GM18499 (cell line): ENCODE data around the gene LAMA2.
"Not testable (repeated sequence)": the region's sequence is repeated elsewhere in the genome, so short reads cannot be mapped to it uniquely, and the experiment has no call there.

Source experiments
- ATAC-seq: cut with Tn5 transposase; IDR thresholded peaks from one replicate; pipeline ENCODE4 v1.9.1; 2021; ENCODE audit warnings: moderate number of reproducible peaks; ENCODE audit not compliant: insufficient read depth, unreplicated experiment

Gene LAMA2

GRCh38 chr6:129159242-129159641 is 276.3 kb downstream of the LAMA2 start:
- not testable (repeated sequence) for ATAC-seq

- no peak for ATAC-seq
Observed at GRCh38 chr6:129162605-129163004, 279.7 kb downstream of the LAMA2 start.

GRCh38 chr6:129163551-129163950 is 280.6 kb downstream of the LAMA2 start:
- no peak for ATAC-seq

GRCh38 chr6:129164032-129164431 is 281.1 kb downstream of the LAMA2 start:
- no peak for ATAC-seq

GRCh38 chr6:129172279-129172995 is 289.5 kb downstream of the LAMA2 start:
- not testable (repeated sequence) for ATAC-seq

GRCh38 chr6:129175066-129175465 is 292.1 kb downstream of the LAMA2 start:
- no peak for ATAC-seq

- no peak for ATAC-seq
Observed at GRCh38 chr6:129177801-129178200, 294.9 kb downstream of the LAMA2 start.

- no peak for ATAC-seq
Observed at GRCh38 chr6:129179283-129179682, 296.3 kb downstream of the LAMA2 start.

- no peak for ATAC-seq
Observed at GRCh38 chr6:129181001-129181400, 298.1 kb downstream of the LAMA2 start.

- no peak for ATAC-seq
Observed at GRCh38 chr6:129183187-129183591, 300.3 kb downstream of the LAMA2 start.

- ATAC-seq, result no peak
Observed at GRCh38 chr6:129183681-129184301, 300.9 kb downstream of the LAMA2 start.

- ATAC-seq, result no peak
Observed at GRCh38 chr6:129184324-129184723, 301.4 kb downstream of the LAMA2 start.

GRCh38 chr6:129184808-129185366 is 301.9 kb downstream of the LAMA2 start:
- ATAC-seq, result no peak

- ATAC-seq, result no peak
Observed at GRCh38 chr6:129186988-129187387, 304.1 kb downstream of the LAMA2 start.

- ATAC-seq, result no peak
Observed at GRCh38 chr6:129188306-129188705, 305.4 kb downstream of the LAMA2 start.

- no peak for ATAC-seq
Observed at GRCh38 chr6:129188795-129189194, 305.9 kb downstream of the LAMA2 start.

- no peak for ATAC-seq
Observed at GRCh38 chr6:129189266-129189665, 306.3 kb downstream of the LAMA2 start.

- no peak for ATAC-seq
Observed at GRCh38 chr6:129191235-129191634, 308.3 kb downstream of the LAMA2 start.

- no peak for ATAC-seq
Observed at GRCh38 chr6:129192458-129192989, 309.6 kb downstream of the LAMA2 start.

GRCh38 chr6:129194306-129194941 is 311.5 kb downstream of the LAMA2 start:
- no peak for ATAC-seq

GRCh38 chr6:129195161-129195560 is 312.2 kb downstream of the LAMA2 start:
- no peak for ATAC-seq
